GM18868 (cell line): Measurements from ENCODE around the gene ARHGDIA.

Source experiments
- ATAC-seq: cut with Tn5 transposase; IDR thresholded peaks from one replicate; pipeline ENCODE4 v1.9.1; 2021; ENCODE audit warnings: mild to moderate bottlenecking, moderate library complexity; ENCODE audit not compliant: unreplicated experiment

Gene ARHGDIA

DNA sequence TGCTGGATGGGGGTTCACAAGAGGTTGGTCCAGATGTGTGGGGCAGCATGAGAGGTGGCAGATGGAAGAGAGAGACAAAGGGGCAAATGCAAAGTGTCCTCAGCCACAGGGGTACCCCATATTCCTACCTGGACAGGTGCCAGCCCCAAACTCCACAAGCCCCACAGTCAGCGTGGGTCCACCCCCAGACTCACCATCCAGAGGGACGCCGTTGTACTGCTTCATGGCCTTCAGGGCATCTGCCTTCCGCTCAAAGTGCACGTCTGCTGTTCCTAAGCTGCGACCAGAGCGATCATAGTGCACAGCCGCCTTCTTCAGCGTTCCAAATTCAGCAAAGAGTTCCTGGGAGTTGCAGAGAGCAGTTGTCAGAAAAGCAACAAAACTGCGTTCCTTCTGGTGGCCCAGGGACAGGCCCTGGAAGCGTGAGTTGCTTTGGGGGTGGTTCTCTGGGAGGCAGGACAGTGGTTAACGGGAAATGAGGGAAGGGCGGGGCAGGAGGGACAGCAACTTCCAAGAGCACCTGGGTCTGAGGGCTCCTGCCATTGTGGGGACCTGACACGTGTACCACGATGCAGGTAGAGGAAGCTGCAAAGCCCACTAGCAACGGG, 18.0 kb upstream of the ARHGDIA start:
- no peak for ATAC-seq

DNA sequence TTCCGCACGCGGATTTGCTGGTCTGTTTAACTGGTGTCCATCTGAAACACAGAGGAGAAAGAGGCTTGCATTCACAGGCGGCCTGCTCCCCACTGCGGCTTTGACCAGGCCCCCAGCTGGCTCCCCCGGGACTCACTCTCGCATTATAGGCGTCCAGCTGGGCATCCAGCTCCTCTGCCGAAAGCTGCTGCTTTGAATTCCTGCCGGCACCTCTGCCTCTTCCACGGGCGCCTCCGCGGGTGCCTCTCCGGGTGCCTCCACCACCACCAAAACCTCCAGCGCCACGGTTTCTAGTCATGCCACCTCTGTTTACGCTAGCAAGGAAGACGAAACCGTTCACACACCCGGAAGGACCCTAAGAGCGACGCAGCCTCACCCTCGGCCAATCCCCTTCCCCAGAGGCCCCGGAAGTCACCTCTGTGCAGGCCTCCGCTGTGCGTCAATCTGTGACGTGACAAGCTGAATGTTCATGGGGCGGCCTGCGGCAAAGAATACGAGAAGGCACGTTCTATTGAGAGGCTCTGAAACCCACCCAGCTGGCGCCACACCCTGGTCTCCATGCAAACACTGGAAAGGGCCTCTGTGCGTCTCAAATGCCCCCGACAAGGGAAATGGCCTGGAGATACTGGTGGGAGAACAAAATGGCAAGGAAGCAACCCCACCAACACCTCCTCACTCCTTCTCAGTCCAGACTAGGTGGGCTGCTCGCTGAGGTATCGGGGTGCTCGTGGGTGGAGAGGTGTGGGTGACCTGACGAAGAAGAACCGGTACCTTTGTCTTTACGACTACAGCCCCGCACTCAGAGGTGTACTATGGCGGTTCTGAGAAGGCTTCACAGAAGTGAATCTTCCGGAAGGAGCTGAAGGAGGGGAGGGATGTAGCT, 17.2 kb upstream of the ARHGDIA start:
- no peak for ATAC-seq

DNA sequence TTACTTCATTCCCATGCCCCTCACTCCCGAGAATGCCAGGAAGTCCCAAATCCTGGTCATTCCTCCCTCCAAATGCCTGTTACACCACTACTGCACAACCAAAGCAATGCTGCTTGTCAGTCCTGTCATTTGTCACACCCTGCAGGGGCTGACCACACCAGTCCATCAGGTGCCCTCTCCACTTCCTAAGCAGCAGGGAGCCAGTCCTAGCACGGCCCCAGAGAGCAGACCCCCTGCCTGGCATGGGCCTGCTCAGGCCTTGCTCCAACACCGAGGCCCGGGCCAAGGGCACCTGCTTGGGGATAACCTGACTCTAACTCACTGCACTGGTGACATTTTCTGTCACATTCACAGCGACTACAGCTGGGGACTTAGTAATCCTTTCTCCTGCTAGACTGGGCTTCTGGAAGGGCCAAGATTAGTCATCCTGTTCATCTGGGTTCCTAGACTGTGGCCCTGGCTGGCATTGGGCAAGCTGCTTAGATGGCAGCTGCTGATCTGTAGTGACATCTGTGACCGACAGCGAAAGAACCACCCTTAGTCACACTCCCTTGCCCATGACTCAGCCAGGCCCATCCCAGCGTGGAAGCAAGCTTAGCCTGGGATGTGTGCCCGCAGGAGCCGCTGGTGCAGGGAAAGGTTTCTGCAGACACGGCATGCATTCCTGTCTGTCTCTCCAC, 14.9 kb upstream of the ARHGDIA start:
- no peak for ATAC-seq

DNA sequence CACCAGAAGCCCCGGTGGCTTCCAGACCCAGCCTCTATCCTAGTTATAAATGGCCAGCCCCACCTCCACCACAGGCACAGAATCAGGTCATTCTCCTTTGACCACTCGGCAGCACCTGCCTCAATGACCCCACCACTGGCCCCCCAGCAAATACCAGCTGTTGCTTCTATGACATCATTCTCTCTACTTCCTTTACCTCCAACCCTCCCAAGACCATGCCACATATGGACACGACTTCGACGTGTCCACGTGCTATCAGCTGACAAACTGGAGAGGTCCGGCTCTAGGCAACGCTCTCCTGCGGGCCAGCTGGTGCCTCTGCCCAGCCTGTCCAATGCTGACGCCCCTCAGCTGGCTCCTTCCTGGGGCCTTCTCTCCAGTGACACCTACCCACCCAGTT, 14.3 kb upstream of the ARHGDIA start:
- no peak for ATAC-seq

DNA sequence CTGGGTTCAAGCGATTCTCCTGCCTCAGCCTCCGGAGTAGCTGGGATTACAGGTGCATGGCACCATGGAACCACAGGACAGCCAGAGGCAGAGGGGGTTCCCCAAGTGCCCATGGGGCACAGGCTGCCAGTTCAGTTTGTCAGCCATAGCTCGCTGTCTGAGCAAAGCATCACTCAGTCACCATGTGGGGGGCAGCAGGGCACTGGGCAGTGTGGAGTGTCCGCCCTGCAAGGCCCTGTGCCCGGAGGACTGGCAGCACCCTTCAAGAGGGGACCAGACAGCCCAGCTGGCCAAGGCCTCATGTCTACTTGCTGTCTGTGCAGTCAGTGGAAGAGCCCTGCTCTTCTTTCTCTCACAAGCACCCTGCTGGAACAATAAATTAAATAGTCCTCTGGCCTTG, 13.8 kb upstream of the ARHGDIA start:
- ATAC-seq = no peak

DNA sequence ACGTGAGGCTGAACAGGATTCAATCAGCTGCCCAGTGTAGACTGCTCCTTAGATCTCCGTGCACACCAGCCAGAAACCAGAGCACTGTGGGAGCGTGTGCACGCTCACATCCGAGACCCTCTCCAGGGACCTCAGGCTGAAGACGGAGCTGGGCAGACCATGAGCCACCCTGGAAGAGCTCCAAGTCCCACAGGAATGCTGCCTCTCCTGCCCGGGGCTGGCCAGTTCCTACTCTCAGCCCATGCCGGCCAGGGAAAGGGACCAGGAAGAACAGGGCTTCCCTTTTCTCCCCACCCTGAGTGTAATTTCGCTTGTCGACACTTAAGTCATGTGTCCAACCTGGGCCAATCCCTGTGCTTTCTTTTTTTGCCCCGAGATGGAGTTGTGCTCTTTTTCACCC, 13.4 kb upstream of the ARHGDIA start:
- ATAC-seq = no peak

DNA sequence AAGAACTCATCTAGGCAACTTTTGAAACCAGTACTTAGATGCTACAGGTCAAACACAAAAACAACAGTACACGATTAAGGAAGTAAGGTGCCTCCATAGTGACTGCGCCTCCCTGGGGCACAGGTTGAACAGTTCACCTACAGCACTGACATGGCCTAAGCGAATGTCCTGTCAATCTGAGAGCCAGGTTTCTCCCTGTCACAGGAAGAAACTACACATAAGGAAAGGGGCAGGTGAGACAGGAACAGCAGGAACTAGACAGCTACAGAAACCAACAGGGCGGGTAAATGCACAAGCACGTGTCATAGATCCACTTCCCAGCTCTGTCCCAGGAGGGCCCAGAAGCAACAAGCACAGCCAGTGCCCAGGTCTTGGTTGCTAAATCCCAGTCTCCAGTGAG, 8.0 kb upstream of the ARHGDIA start:
- no peak for ATAC-seq

DNA sequence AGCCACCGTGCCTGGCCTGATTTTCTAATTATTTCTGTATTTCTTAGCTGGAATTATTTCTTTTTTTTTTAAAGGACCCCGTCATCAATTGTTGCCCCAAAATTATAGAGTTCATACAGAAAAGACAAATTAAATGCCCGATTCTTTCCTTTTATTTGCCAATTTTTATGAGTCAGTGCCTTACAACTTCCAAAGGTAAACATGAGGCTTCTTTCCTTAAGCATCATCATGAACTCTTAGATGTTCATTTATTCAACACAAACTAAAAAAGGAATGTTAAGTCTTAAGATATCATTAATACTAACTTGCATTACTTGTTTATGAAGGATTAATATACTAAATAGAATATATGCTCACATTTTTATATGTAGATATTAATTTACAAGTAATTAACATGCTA, 7.2 kb upstream of the ARHGDIA start:
- no peak for ATAC-seq

DNA sequence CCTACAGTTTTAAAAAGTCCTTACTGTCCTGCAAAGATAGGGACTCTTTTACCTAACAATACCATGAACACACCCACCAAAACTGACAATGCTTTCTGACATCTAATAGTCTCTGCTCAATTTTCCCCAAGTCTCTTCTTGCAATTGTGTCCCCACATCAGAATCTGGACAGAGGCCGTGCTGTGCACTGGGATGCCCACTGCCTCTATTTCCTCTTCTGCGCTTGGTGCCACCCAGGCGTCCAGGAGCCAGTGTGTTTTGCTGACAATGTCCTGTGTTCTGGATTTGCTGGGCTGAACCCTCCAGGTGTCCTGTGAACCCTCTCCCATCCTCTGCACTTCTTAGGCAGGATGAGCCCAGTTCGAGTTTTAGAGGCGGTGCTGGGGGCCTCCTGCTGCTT, 6.4 kb upstream of the ARHGDIA start:
- no peak for ATAC-seq

DNA sequence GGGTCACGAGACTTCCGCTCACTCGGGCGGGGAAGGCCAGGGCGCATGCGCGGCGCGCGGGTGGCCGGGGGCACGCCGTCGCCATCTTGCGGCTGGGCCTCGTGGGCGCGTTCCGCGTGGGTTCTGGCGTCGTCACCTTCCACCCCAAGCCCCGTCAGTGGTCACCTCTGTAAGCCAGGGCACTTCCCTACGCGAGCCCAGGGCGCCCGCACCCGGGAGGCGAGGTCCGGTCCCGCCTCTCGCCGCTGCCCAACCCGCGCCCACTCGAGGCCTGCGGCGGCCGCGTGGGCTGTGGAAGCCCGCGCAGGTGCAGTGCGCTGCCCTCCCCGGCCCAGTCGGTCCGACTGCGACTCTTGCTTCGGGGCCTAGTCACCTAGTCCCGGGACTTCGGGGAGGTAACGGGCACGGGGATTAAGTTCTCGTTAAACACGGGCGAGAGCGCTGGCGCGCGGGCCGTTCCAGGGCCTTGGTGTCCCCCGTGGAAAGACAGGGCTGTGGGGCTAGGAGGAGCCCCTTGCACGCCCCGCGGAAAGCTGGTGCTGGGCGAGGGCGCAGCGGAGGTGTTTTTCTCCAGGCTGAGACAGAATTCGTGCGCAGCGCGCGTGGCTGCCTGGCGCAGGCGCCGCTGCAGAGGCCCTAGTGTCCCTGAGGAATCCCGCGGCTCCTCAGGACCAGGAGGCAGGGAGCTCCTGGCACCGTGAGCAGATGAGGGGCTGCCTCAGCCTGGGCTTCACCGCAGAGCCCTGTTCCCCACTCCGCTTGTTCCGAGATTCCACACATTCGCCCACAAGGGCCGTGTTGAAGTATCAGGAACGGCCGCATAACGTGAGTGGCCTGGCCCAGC, 472 bp upstream of the ARHGDIA start:
- peak; percentile 51 for ATAC-seq

DNA sequence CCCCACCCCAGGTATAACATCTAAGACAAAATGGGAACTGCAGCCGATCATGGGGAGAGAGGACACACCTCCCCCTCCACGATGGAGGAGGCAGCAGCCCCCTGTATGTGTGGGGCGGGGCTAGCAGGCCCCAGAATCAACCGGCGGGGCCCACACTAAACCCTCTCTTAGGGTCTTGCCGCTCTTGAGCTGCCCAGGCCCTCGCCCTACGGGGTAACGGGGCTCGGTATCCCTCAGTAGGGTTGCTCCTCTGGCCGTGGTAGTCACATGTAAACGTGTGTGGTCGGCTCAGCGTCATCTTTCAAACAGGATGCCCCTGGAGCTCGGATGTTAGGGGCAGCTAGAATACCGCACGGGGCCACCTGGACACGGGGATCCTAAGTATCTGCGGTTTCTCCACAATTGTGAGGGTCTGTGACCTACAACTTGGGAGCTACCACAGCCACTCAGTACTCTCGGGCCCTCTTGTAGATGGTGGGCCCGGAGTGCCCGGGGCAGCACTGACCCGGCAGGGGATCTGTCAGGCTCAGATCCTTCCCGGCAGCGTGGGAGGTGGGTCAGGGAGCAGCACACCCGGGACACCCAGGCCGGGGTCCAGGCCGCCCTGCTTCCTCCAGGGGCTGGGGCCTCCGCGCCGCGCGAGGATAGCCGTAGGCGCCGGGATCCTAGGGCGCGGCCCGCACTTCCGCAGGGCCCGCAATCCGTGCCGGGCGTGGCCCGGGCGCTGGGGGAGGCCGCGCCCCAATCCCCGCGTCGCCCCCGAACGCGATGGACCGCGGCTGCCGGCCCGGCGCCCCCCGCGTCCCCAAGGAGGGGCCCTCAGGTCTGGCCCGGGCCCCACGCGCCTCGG, 781 bp downstream of the ARHGDIA start:
- ATAC-seq = no peak

DNA sequence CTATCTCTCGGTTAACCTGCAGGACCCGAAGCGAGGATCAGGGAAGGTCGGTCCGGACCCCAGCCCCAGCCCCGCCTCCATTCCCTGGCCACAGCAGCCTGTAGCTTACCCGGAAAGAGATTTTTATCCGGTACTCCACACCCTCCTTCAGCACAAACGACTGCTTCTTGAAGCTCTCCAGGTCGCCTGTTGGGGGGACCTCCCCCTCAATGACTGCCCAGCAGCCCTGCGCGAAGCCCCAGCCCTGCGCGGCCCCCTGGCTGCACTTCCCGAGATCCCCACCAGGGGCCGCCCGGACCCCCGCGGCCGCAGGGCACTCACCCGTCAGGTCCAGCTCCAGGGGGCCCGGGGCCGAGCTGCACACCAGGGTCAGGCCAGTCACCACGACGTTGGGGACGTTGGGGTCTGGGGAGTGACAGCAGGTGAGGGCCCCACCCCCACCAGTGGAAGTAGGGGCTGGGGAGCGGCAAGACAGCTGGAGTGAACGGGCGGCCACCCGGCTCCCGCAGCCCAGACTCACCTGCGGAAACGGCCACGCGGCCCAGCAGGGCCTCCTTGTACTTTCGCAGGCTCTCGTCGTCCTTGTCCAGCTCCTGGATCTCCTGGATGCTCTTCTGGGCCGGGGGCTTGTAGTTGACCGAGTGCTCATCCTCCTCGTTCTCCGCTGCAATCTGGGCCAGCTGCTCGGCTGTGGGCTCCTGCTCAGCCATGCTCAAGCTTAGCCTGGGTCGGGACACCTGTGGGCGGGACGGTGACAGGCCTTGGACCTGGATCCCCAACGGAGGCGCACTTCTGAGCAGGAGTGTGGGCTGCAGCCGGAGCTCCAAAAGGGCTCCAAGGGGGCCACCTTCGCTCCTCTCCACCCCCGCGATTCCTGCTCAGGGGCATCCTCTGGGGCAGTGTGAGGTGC, 1.7 kb downstream of the ARHGDIA start:
- ATAC-seq = no peak

DNA sequence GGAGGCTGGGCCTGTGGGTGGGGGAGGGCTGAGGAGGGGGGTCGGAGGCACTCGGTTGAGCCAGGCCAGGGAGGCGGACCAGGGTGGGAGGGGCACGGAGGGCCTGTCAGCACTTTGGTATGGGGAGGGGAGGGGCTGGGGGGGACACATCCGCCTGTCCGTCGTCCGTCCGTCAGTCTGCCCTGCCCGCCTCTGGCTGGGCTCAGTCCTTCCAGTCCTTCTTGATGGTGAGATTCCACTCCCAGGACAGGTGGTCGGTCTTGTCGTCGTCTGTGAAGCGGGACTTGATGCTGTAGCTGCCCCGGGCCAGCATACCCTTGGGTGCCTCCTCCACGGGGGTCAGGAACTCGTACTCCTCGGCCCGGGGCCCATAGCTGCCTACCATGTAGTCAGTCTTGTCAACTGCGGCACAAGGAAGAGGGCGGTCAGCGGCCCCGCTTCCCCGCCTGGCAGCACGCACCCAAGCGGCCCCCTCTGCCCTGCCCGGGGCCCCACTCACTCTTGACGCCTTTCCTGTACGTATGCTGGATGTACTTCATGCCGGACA, 2.4 kb downstream of the ARHGDIA start:
- ATAC-seq = no peak

DNA sequence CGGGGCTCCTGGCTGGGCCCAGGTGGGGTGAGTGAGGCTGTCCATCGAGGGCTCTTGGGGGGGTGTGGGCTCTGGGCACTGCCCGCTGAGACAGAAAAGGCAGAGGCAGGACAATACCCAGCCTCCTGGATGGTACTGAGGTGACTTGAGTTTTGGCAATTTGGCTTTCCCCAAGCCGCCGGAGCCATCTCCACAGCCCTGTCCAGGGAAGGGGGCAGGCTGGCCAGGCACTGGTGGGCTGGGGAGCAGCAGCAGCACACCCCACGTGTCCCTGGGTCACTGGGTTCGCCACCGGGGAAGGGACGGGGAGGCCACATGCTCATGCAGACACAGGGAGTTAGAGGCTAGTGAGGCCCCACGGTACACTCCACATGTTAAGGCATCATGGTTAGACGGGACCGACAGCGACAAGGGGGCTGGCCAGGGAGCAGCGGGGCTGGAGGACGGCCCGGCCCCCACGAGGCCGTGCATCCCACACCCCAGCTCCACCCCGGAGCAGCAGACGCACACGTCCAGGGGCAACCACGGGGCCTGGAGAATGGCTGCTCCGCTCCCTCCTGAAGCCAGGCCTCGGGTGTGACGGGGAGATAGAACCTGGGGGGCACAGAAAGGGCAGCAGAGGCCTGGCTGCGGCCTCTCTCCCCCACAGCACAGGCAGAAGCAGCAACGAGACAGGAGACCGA, 3.0 kb downstream of the ARHGDIA start:
- no peak for ATAC-seq

DNA sequence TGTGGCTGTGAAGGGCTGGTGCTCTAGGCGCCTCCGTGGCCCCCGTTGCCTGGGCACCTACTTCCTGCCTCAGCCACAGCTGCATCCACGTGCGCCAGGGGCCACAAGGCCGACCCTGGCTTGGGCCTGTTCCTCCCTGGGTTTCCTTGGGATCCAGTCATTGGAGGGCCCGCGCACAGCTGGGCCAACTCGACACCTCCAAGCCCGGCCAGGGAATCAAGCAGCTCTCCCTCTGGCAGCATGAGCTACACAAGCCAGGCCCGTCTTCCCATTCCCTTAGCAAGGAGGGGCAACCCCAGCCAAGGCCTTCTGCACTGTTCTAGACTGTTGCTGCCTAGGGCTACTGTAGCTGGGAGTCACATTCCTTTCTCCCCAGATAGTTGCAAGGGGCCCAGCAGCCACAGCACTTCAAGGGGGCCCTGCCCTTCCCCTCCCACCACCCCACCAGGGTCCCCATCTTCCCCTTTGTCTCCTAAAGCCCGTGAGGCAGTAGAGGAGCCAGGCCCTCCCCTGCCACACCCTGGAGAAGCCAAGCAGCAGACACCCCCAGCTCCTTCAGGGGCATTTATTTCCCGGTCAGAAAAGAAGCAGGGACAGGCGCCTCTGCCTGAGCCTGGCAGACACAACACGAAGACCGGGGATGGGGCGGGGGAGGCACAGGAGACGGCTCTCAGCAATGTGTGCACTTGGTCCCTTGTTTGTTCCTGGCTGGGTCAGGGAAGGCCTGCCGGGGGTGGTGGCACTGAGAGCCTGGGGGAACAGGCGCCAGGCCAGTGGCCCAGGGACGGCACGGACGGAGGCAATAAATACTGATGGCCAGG, 3.8 kb downstream of the ARHGDIA start:
- ATAC-seq = no peak

DNA sequence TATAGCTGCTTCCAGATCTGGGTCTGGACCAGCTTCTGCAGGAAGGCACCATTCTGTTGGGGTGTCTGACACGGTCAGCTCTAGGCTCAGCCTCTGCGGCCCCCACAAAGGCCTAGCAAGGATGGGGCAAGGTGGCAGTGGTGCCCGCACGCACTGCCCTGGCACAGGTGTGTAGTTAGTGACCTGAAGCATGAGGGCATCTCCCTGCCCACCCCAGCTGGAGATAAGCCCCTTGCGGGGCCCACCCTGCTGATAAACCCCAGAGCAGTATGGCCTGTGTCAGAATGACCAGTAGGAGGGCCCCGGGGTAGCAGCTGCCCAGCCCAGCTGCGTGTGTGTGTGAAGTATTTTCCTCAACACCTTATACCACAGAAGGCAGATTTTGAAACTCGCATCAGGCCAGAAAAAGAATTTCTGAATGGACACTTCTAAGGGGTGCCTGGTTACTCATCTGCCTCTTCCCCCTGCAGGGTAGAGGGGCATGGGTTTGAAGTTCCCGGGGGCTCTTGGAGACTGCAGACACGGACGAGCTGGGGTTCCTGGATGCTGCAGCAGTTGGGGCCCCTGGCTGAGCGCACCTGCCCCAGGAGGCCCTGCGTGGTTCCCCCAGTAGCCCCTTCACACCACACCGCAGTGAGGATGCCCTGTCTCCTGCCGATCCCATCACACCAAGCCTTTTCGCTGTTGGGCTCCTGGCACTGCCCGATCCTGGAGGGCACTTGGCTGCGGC, 4.5 kb downstream of the ARHGDIA start:
- no peak for ATAC-seq
